GM19238 (cell line): ENCODE data around the gene DDX6.
"Not testable (repeated sequence)": the region's sequence is repeated elsewhere in the genome, so short reads cannot be mapped to it uniquely, and the experiment has no call there.

ENCODE experiments used
- DNase-seq: peaks from one replicate; pipeline ENCODE4 v3.0.0; 2011; ENCODE audit warnings: low spot score; ENCODE audit not compliant: insufficient read length

Gene DDX6

GRCh38 chr11:118744046-118744445, 46.9 kb downstream of the DDX6 start:
- DNase-seq = no peak

GRCh38 chr11:118742304-118742703, 48.7 kb downstream of the DDX6 start:
- no peak for DNase-seq

GRCh38 chr11:118740892-118741291, 50.1 kb downstream of the DDX6 start:
- no peak for DNase-seq

GRCh38 chr11:118735203-118735602, 55.8 kb downstream of the DDX6 start:
- no peak for DNase-seq

GRCh38 chr11:118734031-118734430, 56.9 kb downstream of the DDX6 start:
- DNase-seq = no peak

- DNase-seq = not testable (repeated sequence)
Observed at GRCh38 chr11:118729753-118730152, 61.2 kb downstream of the DDX6 start.

- DNase-seq = not testable (repeated sequence)
Observed at GRCh38 chr11:118728112-118728511, 62.9 kb downstream of the DDX6 start.

GRCh38 chr11:118727721-118728066, 63.3 kb downstream of the DDX6 start:
- DNase-seq = not testable (repeated sequence)

- DNase-seq = not testable (repeated sequence)
Observed at GRCh38 chr11:118727001-118727720, 63.8 kb downstream of the DDX6 start.

- DNase-seq = not testable (repeated sequence)
Observed at GRCh38 chr11:118721478-118722015, 69.4 kb downstream of the DDX6 start.

- DNase-seq = not testable (repeated sequence)
Observed at GRCh38 chr11:118720740-118721139, 70.2 kb downstream of the DDX6 start.

GRCh38 chr11:118720078-118720477, 70.9 kb downstream of the DDX6 start:
- not testable (repeated sequence) for DNase-seq

GRCh38 chr11:118718562-118718961, 72.4 kb downstream of the DDX6 start:
- DNase-seq = not testable (repeated sequence)

GRCh38 chr11:118717733-118718132, 73.2 kb downstream of the DDX6 start:
- not testable (repeated sequence) for DNase-seq

GRCh38 chr11:118717221-118717620, 73.7 kb downstream of the DDX6 start:
- not testable (repeated sequence) for DNase-seq

GRCh38 chr11:118715837-118716260, 75.1 kb downstream of the DDX6 start:
- DNase-seq = no peak

GRCh38 chr11:118715245-118715831, 75.6 kb downstream of the DDX6 start:
- DNase-seq = no peak

- DNase-seq = no peak
Observed at GRCh38 chr11:118714816-118715215, 76.1 kb downstream of the DDX6 start.

GRCh38 chr11:118714416-118714815, 76.5 kb downstream of the DDX6 start:
- not testable (repeated sequence) for DNase-seq

GRCh38 chr11:118708296-118708695, 82.7 kb downstream of the DDX6 start:
- no peak for DNase-seq

- no peak for DNase-seq
Observed at GRCh38 chr11:118706546-118706825, 84.5 kb downstream of the DDX6 start.

GRCh38 chr11:118705791-118706545, 85.0 kb downstream of the DDX6 start:
- DNase-seq = no peak
